HG02852 (cell line): ENCODE results near the gene RNF5.
"Not testable (repeated sequence)": the region's sequence is repeated elsewhere in the genome, so short reads cannot be mapped to it uniquely, and the experiment has no call there.

Experiments used
- ATAC-seq: cut with Tn5 transposase; IDR thresholded peaks from one replicate; pipeline ENCODE4 v1.9.1; 2021; ENCODE audit warnings: mild to moderate bottlenecking, moderate library complexity; ENCODE audit not compliant: unreplicated experiment

RNF5 gene

GRCh38 chr6:32188381-32189068 is 10.3 kb downstream of the RNF5 start:
- ATAC-seq, result no peak

- no peak for ATAC-seq
These were observed 11.0 kb downstream of the RNF5 start for GRCh38 chr6:32189069-32189741.

- no peak for ATAC-seq
These were observed 11.5 kb downstream of the RNF5 start for GRCh38 chr6:32189742-32190053.

GRCh38 chr6:32190054-32190851 is 12.0 kb downstream of the RNF5 start, which contains the start of gene PBX2:
PBX2 (minus strand) TSS chr6:32190202; CDS start chr6:32189915, 287 bp downstream.
- peak; percentile 46 for ATAC-seq

- ATAC-seq, result no peak
These were observed 12.9 kb downstream of the RNF5 start for GRCh38 chr6:32190911-32191677.

GRCh38 chr6:32191696-32192607 is 13.7 kb downstream of the RNF5 start:
- ATAC-seq, result no peak

- ATAC-seq, result no peak
These were observed 14.4 kb downstream of the RNF5 start, which contains the start of gene GPSM3 for GRCh38 chr6:32192608-32193039. GPSM3 (minus strand) TSS chr6:32192643; CDS start chr6:32192513, 130 bp downstream.

- not testable (repeated sequence) for ATAC-seq
These were observed 14.9 kb downstream of the RNF5 start for GRCh38 chr6:32193096-32193495.

GRCh38 chr6:32194388-32194787 is 16.2 kb downstream of the RNF5 start:
- ATAC-seq, result no peak

GRCh38 chr6:32194825-32195651 is 16.8 kb downstream of the RNF5 start:
- ATAC-seq, result peak; percentile 71

GRCh38 chr6:32195652-32195901 is 17.4 kb downstream of the RNF5 start:
- no peak for ATAC-seq

GRCh38 chr6:32195902-32196681 is 17.9 kb downstream of the RNF5 start:
- peak; percentile 72 for ATAC-seq

- no peak for ATAC-seq
These were observed 18.7 kb downstream of the RNF5 start for GRCh38 chr6:32196682-32197616.

- ATAC-seq, result no peak
These were observed 20.1 kb downstream of the RNF5 start for GRCh38 chr6:32198345-32198696.

GRCh38 chr6:32198866-32199265 is 20.7 kb downstream of the RNF5 start:
- ATAC-seq, result no peak

GRCh38 chr6:32200711-32201475 is 22.7 kb downstream of the RNF5 start:
- ATAC-seq, result no peak

GRCh38 chr6:32202186-32202585 is 24.0 kb downstream of the RNF5 start:
- ATAC-seq, result no peak
